Activated B cell treated with CpG ODN at 0.5 μM for 24 hours (primary cell): Measurements from ENCODE around the gene ANKRD6. TPM values are rescaled to one million over a fixed set of nuclear protein-coding genes. Genes with fewer than 3 reads are reported as not detected.

Experiments
- ATAC-seq: fragments of 200-7000 bp; cut with Tn5 transposase; one replicate; pipeline ENCODE4 v1.10.0; 2021; ENCODE audit warnings: low read depth, mild to moderate bottlenecking, moderate library complexity
- CTCF ChIA-PET: fragments of 350-600 bp; sonication (Branson Sonifier 250); formaldehyde crosslinking; loops from one replicate; lab custom pipeline; 2021; ENCODE audit warnings: antibody characterized with exemption; lab: Charles Lee
- POLR2A ChIA-PET: fragments of 350-600 bp; sonication (Branson Sonifier 250); formaldehyde crosslinking; loops from one replicate; lab custom pipeline; 2021; ENCODE audit warnings: antibody characterized with exemption; lab: Charles Lee
- DNase-seq: peaks from one replicate; pipeline ENCODE4 v3.0.0; 2022
- H3K27ac Mint-ChIP-seq: one replicate; pipeline ENCODE4 v1.8.0; 2020; ENCODE audit warnings: mixed read lengths
- H3K27me3 Mint-ChIP-seq: one replicate; pipeline ENCODE4 v1.8.0; 2021; ENCODE audit warnings: mixed read lengths
- H3K36me3 Mint-ChIP-seq: one replicate; pipeline ENCODE4 v1.8.0; 2021; ENCODE audit warnings: low read depth, mixed read lengths
- H3K4me1 Mint-ChIP-seq: one replicate; pipeline ENCODE4 v1.8.0; 2021; ENCODE audit warnings: mixed read lengths
- H3K4me3 Mint-ChIP-seq: one replicate; pipeline ENCODE4 v1.8.0; 2020; ENCODE audit warnings: mild to moderate bottlenecking, mixed read lengths
- H3K9me3 Mint-ChIP-seq: one replicate; pipeline ENCODE4 v1.8.0; 2020; ENCODE audit warnings: mixed read lengths
- intact Hi-C: fragments of 100-400 bp; cut with micrococcal nuclease; formaldehyde crosslinking; loops from one replicate; pipeline ENCODE4 v1.15.1; 2024
- total RNA-seq: library from RNA; stranded (reverse); gene quantifications from 2 replicates; pipeline ENCODE4 v1.2.3, GENCODE V29; 2022
- TF ChIP-seq, protein P1 (sequence below): fragments of 200-600 bp; IDR thresholded peaks from one replicate; pipeline ENCODE4 v1.8.0; 2022; ENCODE audit warnings: antibody characterized with exemption, mild to moderate bottlenecking

Gene ANKRD6
- total RNA-seq, 1 donor from 2014 or later, result 9.6 TPM

DNA sequence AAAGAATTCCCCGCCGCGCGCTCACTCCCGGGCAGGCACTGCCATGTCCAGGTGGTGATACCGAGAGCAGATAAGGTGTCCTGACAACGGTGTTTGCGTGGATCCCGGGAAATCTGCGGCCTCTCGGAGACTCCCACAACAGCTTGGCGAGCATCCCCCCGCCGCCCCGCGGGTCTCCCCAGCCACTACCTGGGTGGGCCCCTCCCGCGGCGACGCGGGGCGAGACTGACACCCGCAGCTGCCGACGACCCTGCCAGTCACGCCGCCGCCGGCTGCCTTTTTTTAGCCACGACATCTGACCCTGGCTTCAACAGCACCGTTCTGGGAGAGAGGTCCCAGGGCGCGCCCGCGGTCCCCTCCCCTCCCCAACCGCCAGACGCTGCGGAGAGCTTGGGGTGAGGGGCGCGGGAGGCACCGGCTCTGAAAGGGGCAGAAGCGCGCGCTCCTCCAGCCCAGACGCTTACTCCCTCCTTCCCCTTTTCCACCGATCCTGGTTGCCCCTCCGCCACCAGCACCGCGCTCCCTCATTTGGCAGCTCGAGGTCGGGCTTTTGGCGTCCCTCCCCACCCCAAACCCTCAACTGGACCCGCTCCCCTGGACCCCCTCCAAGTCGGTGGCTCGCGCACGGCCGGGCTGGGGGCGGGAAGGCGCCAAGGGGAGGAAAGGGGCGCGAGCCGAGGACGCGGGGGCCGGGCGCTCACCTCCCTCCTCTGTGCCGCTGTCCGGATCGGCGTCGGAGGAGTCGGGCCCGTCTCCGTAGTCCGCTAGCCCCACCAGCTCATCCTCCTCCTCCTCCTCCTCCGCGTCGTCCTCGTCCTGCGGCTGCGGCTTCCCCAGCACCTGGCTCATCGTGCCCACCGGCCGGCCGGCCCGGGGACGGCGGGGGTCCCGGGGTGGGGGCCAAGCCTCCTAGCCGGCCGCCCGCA, 21.5 kb upstream of the ANKRD6 start:
- POLR2A ChIA-PET, result interaction anchor here (0.6 to 3.0 kb wide), 7 partner anchors 10 to 448 kb away, joined by 3 to 16 read pairs (median 6); partner anchors contain the start of genes LYRM2, PNRC1 and RNGTT
- Mint-ChIP-seq H3K36me3 (peaks cover 2% of the 10 kb centered on the region), H3K4me3 (peak overlapping the region; percentile 85), H3K27ac (no peak overlapping the region), H3K27me3 (peaks cover 13% of the 10 kb centered on the region), H3K4me1 (peaks cover 21% of the 10 kb centered on the region), H3K9me3 (no peaks in the 10 kb centered on the region)
- ATAC-seq, result peak; percentile 56
- TF ChIP-seq, protein P1, sequence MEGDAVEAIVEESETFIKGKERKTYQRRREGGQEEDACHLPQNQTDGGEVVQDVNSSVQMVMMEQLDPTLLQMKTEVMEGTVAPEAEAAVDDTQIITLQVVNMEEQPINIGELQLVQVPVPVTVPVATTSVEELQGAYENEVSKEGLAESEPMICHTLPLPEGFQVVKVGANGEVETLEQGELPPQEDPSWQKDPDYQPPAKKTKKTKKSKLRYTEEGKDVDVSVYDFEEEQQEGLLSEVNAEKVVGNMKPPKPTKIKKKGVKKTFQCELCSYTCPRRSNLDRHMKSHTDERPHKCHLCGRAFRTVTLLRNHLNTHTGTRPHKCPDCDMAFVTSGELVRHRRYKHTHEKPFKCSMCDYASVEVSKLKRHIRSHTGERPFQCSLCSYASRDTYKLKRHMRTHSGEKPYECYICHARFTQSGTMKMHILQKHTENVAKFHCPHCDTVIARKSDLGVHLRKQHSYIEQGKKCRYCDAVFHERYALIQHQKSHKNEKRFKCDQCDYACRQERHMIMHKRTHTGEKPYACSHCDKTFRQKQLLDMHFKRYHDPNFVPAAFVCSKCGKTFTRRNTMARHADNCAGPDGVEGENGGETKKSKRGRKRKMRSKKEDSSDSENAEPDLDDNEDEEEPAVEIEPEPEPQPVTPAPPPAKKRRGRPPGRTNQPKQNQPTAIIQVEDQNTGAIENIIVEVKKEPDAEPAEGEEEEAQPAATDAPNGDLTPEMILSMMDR, result no peak
- intact Hi-C loops, result loop anchor here (1.0 to 10.0 kb wide), 9 partner anchors 19 to 1173 kb away; partner anchors contain the start of genes ANKRD6, CASP8AP2, MAP3K7 and PM20D2
- DNase-seq, result peak; percentile 46
- CTCF ChIA-PET, result interaction anchor here (3.7 kb wide), 1 partner anchor 39 kb away, joined by 17 read pairs; no protein-coding TSS in a partner anchor

DNA sequence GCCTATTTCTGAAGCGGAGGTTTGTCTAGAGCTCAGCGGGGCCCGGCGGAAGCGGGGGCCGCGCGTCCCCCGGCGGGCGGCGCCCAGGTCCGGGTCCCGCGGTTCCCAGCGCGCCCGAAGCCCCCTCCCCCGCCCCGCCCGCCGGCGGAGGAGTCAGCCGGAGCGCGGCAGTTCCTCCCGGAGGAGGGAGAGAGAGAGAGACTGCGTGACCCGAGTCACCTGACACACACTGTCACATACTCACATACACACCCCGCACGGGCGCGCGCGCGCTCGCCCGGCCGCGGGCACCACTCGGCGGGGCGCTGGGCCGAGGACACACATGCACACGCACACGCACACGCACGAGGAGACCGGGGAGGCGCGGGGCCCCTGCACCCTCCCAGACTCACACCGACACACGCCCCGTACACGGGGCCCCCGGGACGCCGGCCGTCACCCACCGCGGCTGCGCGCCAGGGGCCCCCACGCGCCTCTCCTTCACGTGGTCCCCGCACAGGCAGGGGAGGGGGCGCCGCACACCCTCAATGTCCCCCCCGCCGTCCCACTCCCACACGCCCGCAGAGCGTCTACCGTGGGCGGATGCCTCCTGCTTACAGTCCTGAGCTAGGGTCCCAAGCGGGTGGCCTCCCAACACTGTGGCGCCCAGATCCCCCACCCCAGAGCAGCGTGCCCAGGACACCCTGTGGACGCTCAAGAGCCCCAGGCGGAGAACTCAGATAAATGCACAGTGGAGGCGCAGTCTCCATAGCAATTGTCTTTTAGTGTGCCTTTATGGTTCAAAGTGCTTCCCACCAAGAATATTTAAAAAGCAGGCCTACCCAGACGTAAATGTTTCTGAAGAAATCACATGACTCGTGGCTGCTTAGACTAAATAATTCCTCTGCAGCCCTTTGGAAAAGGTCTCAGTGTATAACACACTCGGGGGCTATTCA, 20.6 kb upstream of the ANKRD6 start, which contains the start of gene RRAGD:
TSS of gene RRAGD (minus strand) at position 203 of the 935 bp plus-strand sequence. CDS start 280 bp downstream, outside the sequence.
- Mint-ChIP-seq H3K27ac (peak within 1 kb of the TSS; percentile 56), H3K9me3 (no peaks in the 10 kb centered on the region), H3K4me1 (peaks cover 21% of the 10 kb centered on the region), H3K36me3 (peaks cover 2% of the 10 kb centered on the region), H3K27me3 (peaks cover 14% of the 10 kb centered on the region), H3K4me3 (peak within 1 kb of the TSS; percentile 92)
- CTCF ChIA-PET, result interaction anchor here (3.7 kb wide), 1 partner anchor 40 kb away, joined by 17 read pairs; no protein-coding TSS in a partner anchor
- intact Hi-C loops, result loop anchor here (1.0 to 10.0 kb wide), 5 partner anchors 25 to 1172 kb away; partner anchors contain the start of genes CASP8AP2, MAP3K7, PNRC1 and RNGTT
- ATAC-seq (peak; percentile 72), DNase-seq (peak; percentile 56)
- POLR2A ChIA-PET, result interaction anchor here (1.0 to 3.0 kb wide), 5 partner anchors 12 to 226 kb away, joined by 3 to 16 read pairs (median 3); partner anchors contain the start of gene LYRM2
- TF ChIP-seq, protein P1, result no peak

DNA sequence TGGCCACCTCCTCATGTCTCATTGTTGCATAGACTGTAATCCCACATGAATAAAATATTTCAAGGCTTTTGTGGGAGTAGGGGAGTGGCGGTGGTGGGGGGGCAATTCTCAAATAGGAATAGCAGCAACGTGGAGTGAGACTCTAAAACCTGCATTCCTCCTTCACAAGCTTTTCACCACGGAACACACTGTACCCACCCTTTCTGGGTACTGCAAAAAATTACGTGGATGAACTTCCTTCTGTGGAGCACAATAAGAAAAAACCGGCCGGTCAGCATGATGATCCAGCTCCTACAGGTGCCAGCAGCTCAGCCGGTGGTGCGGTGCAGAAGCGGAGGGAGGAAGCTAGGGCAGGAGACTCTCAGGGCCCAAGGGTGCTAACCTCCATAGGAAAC, 19.9 kb upstream of the ANKRD6 start:
- ChIA-PET POLR2A (interaction anchor here (1.0 to 3.0 kb wide), 4 partner anchors 13 to 225 kb away, joined by 3 to 16 read pairs (median 3); partner anchors contain the start of gene LYRM2), CTCF (interaction anchor here (3.7 kb wide), 1 partner anchor 41 kb away, joined by 17 read pairs; no protein-coding TSS in a partner anchor)
- peaks cover 21% of the 10 kb centered on the region for H3K4me1 Mint-ChIP-seq
- peaks cover 2% of the 10 kb centered on the region for H3K36me3 Mint-ChIP-seq
- no peaks in the 10 kb centered on the region for H3K9me3 Mint-ChIP-seq
- H3K27ac Mint-ChIP-seq, result no peak overlapping the region
- DNase-seq (no peak), ATAC-seq (no peak)
- TF ChIP-seq, protein P1, result no peak
- peaks cover 18% of the 10 kb centered on the region for H3K27me3 Mint-ChIP-seq
- peak overlapping the region; percentile 92 for H3K4me3 Mint-ChIP-seq
- intact Hi-C loops, result loop anchor here (2.0 to 10.0 kb wide), 4 partner anchors 331 to 1172 kb away; partner anchors contain the start of genes CASP8AP2, MAP3K7, PNRC1 and RNGTT

DNA sequence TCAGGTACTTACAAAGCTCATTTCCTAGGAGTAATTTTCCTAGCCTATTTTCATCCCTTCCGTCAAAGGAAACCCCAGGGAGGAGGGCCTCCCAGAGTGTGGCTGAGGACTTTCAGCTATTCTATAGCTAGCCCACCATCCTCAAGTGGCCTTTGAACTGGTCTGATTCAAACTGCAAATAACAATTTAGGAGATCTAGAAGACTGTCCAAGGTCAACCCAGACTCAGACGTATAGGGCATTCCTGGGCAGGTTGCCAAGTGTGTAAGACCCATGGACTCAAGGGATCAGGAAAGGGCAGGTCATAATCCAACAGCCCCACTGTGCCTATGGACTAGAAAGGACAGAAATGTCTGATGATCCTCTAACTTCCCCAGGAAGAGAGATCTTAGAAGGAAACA, 18.7 kb upstream of the ANKRD6 start:
- peaks cover 21% of the 10 kb centered on the region for H3K27me3 Mint-ChIP-seq
- TF ChIP-seq, protein P1, result no peak
- CTCF ChIA-PET, result interaction anchor here (1.0 kb wide), 1 partner anchor 65 kb away, joined by 3 read pairs; no protein-coding TSS in a partner anchor
- no peaks in the 10 kb centered on the region for H3K9me3 Mint-ChIP-seq
- H3K27ac Mint-ChIP-seq, result no peak overlapping the region
- no peak for DNase-seq
- intact Hi-C loops, result loop anchor here (5.0 to 10.0 kb wide), 3 partner anchors 332 to 1171 kb away; partner anchors contain the start of genes CASP8AP2, MAP3K7 and PNRC1
- no peak for ATAC-seq
- H3K4me1 Mint-ChIP-seq, result peaks cover 21% of the 10 kb centered on the region
- H3K36me3 Mint-ChIP-seq, result peaks cover 2% of the 10 kb centered on the region
- H3K4me3 Mint-ChIP-seq, result no peak overlapping the region
- POLR2A ChIA-PET, result no interaction called here
